Heart left ventricle (tissue), 13 donors: ENCODE results near the gene TNFRSF4.

Experiments
- POLR2A ChIP-seq, 2 donors: fragments of 450-650 bp; IDR thresholded peaks; one replicate each; pipeline ENCODE4 v1.6.1; 2017; ENCODE audit warnings: antibody characterized with exemption in 2 of 2, mild to moderate bottlenecking in 2 of 2, moderate library complexity in 2 of 2
- TF ChIP-seq, protein P1 (sequence below), 12 donors: fragments of 200-600 bp; sonication (generic) in 4 of 12; IDR thresholded peaks; one replicate each; pipeline versions ENCODE4 v1.5.0 to v1.8.0; 2018 to 2022; ENCODE audit warnings: antibody characterized with exemption in 12 of 12, mild to moderate bottlenecking in 5 of 12
- donor health status: ischemic (EF 13 %, LVEDD 7.1; RV severe dilation, severe dysfunction).
- donor health status: DM: no; HTN: yes; CAD: no.
- donor health status: DM: no; HTN: no; CAD: no.
- donor health status: ischemic (EF 25% LVEDD 6.9; RV normal size, moderate dysfunction).
- donor health status: ischemic (EF 25% LVEDD 5.7; RV mildly dilated, moderate dysfunction).
- donor health status: ischemic (EF 35%, LVEDD 5.7; RV mildly dilated, moderate dysfunction).
- donor health status: nonischemic (EF 11% LVEDD 7.7; RV severe dilation, severe dysfunction).
- donor health status: DM: yes; HTN: yes; CAD: no.
- donor health status: PGD.
- donor health status: ischemic (EF 29% LVEDD 5.4; RV normal size, mild dysfunction).
- donor health status: nonischemic (EF 23%, LVEDD 6.1; RV moderate dilation, normal function).

DNA sequence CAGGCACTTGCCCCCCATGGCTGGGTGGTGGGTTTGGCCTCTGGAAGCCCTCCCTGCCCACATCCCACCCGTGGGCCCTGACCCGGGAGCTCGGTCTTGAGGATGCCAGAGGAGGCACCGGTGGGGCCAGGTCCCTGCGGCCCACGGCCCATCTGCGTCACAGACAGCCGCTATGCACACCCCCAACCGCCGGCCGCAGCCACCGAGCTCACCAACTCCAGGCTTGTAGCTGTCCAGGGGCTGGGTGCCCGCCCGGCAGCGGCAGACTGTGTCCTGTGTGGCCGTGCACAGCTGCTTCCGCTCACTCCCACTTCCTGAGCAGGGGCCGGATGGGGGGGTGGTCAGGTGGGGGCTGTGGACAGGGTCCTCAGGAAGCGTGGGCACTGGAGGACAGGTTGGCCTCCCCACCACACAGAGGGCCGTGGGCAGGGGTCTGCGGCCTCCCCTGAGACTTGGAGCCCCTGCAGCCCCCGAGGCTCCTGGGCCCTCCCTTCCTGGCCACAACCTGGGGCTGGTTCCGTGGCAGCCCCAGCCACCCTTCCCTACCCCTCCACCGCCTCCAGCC, 1.1 kb downstream of the TNFRSF4 start:
- TF ChIP-seq POLR2A (IDR thresholded peaks at IDR 0.05): no peak
- TF ChIP-seq, protein P1, sequence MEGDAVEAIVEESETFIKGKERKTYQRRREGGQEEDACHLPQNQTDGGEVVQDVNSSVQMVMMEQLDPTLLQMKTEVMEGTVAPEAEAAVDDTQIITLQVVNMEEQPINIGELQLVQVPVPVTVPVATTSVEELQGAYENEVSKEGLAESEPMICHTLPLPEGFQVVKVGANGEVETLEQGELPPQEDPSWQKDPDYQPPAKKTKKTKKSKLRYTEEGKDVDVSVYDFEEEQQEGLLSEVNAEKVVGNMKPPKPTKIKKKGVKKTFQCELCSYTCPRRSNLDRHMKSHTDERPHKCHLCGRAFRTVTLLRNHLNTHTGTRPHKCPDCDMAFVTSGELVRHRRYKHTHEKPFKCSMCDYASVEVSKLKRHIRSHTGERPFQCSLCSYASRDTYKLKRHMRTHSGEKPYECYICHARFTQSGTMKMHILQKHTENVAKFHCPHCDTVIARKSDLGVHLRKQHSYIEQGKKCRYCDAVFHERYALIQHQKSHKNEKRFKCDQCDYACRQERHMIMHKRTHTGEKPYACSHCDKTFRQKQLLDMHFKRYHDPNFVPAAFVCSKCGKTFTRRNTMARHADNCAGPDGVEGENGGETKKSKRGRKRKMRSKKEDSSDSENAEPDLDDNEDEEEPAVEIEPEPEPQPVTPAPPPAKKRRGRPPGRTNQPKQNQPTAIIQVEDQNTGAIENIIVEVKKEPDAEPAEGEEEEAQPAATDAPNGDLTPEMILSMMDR (IDR thresholded peaks at IDR 0.05): no peak
